A673 (cell line): Measurements from ENCODE around the gene ZFR. TPM values are rescaled to one million over a fixed set of nuclear protein-coding genes. Genes with fewer than 3 reads are reported as not detected.

Experiments used
- BruUV-seq: library from RNA; stranded (reverse); fragments of 400-500 nt; replicated peaks from 2 replicates; lab custom pipeline; 2021; lab: Mats Ljungman, UMichigan
- CTCF ChIA-PET: fragments of 300-600 bp; sonication (Branson Sonifier 250); formaldehyde crosslinking; loops from one replicate; lab custom pipeline; 2022; ENCODE audit warnings: antibody characterized with exemption; lab: Charles Lee
- POLR2A ChIA-PET: fragments of 300-600 bp; sonication (Branson Sonifier 250); formaldehyde crosslinking; loops from one replicate; lab custom pipeline; 2022; ENCODE audit warnings: antibody characterized with exemption; ENCODE audit not compliant: low non-redundant PET; lab: Charles Lee
- DNase-seq: peaks from one replicate; pipeline ENCODE4 v3.0.0-alpha.2; 2015; ENCODE audit warnings: low spot score
- H3K27ac ChIP-seq: fragments of 200-600 bp; sonication (generic); 2 replicates; pipeline ENCODE4 v1.5.1; 2016; ENCODE audit warnings: mixed run types, low read depth, mild to moderate bottlenecking, mixed read lengths, antibody characterized with exemption, low read length; ENCODE audit not compliant: poor library complexity, severe bottlenecking
- H3K27me3 ChIP-seq: fragments of 200-600 bp; sonication (generic); replicated peaks from 2 replicates; pipeline ENCODE4 v1.6.1; 2017; ENCODE audit warnings: mixed run types, low read depth, mild to moderate bottlenecking, mixed read lengths, antibody characterized with exemption, low read length; ENCODE audit not compliant: insufficient read depth, poor library complexity
- H3K36me3 ChIP-seq: fragments of 200-600 bp; sonication (generic); 2 replicates; pipeline ENCODE4 v1.6.1; 2016; ENCODE audit warnings: mixed run types, mild to moderate bottlenecking, mixed read lengths, antibody characterized with exemption, low read length; ENCODE audit not compliant: insufficient read depth, poor library complexity, severe bottlenecking
- H3K4me1 ChIP-seq: fragments of 200-600 bp; sonication (generic); 2 replicates; pipeline ENCODE4 v1.6.1; 2017; ENCODE audit warnings: mixed run types, mild to moderate bottlenecking, mixed read lengths, antibody characterized with exemption, low read length; ENCODE audit not compliant: insufficient read depth, poor library complexity, severe bottlenecking
- H3K4me3 ChIP-seq: fragments of 200-600 bp; sonication (generic); 2 replicates; pipeline ENCODE4 v1.5.1; 2016; ENCODE audit warnings: low read depth, mixed run types, mild to moderate bottlenecking, mixed read lengths, low read length; ENCODE audit not compliant: poor library complexity, severe bottlenecking
- H3K9me3 ChIP-seq: fragments of 200-600 bp; sonication (generic); 2 replicates; pipeline ENCODE4 v1.6.1; 2016; ENCODE audit warnings: mixed run types, low read depth, mild to moderate bottlenecking, mixed read lengths, antibody characterized with exemption, low read length; ENCODE audit not compliant: poor library complexity, severe bottlenecking
- EZH2 ChIP-seq: fragments of 200-600 bp; sonication (generic); IDR thresholded peaks from 2 replicates; pipeline ENCODE4 v1.6.1; 2017; ENCODE audit warnings: borderline replicate concordance, low read depth, mild to moderate bottlenecking, mixed read lengths, antibody characterized with exemption, low read length; ENCODE audit not compliant: poor library complexity, severe bottlenecking
- intact Hi-C: fragments of 100-400 bp; cut with micrococcal nuclease; formaldehyde crosslinking; loops from one replicate; pipeline ENCODE4 v1.10.0; 2022; ENCODE audit not compliant: unreplicated experiment
- total RNA-seq: library from RNA; stranded (reverse); gene quantifications from 2 replicates; pipeline ENCODE4 v1.2.3, GENCODE V29; 2021
- TF ChIP-seq, protein P1 (sequence below): fragments of 300-800, 200-600 bp; sonication (generic); conservative IDR thresholded peaks from 2 replicates; pipeline ENCODE4 v1.5.1; 2017; ENCODE audit warnings: low read depth, mild to moderate bottlenecking, antibody characterized with exemption, low read length, moderate library complexity, mixed read lengths

Gene ZFR
- total RNA-seq, 1 experiment from 2014 or later = 110 TPM

GRCh38 chr5:32428426-32428825 lies 16.1 kb downstream of the ZFR start:
- H3K4me3 ChIP-seq = no peak overlapping the region
- no TSS peak for BruUV-seq
- intact Hi-C loops = no loop called here
- CTCF ChIA-PET = no interaction called here
- H3K27me3 ChIP-seq = no peaks in the 10 kb centered on the region
- no peaks in the 10 kb centered on the region for H3K4me1 ChIP-seq
- H3K9me3 ChIP-seq = peaks cover 19% of the 10 kb centered on the region
- H3K36me3 ChIP-seq = peaks cover 29% of the 10 kb centered on the region
- no peak overlapping the region for H3K27ac ChIP-seq
- POLR2A ChIA-PET = no interaction called here
- DNase-seq = no peak
- TF ChIP-seq, protein P1, sequence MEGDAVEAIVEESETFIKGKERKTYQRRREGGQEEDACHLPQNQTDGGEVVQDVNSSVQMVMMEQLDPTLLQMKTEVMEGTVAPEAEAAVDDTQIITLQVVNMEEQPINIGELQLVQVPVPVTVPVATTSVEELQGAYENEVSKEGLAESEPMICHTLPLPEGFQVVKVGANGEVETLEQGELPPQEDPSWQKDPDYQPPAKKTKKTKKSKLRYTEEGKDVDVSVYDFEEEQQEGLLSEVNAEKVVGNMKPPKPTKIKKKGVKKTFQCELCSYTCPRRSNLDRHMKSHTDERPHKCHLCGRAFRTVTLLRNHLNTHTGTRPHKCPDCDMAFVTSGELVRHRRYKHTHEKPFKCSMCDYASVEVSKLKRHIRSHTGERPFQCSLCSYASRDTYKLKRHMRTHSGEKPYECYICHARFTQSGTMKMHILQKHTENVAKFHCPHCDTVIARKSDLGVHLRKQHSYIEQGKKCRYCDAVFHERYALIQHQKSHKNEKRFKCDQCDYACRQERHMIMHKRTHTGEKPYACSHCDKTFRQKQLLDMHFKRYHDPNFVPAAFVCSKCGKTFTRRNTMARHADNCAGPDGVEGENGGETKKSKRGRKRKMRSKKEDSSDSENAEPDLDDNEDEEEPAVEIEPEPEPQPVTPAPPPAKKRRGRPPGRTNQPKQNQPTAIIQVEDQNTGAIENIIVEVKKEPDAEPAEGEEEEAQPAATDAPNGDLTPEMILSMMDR = no peak
- no peak for TF ChIP-seq EZH2

- ChIA-PET CTCF (no interaction called here), POLR2A (no interaction called here)
- Histone ChIP-seq H3K27me3 (no peaks in the 10 kb centered on the region), H3K4me1 (no peaks in the 10 kb centered on the region), H3K4me3 (no peak overlapping the region), H3K36me3 (peaks cover 29% of the 10 kb centered on the region), H3K27ac (no peak overlapping the region), H3K9me3 (peaks cover 19% of the 10 kb centered on the region)
- no peak for TF ChIP-seq EZH2
- TF ChIP-seq, protein P1 = no peak
- DNase-seq = no peak
- no TSS peak for BruUV-seq
- intact Hi-C loops = no loop called here
These were observed 17.9 kb downstream of the ZFR start for GRCh38 chr5:32426440-32427151.

DNA sequence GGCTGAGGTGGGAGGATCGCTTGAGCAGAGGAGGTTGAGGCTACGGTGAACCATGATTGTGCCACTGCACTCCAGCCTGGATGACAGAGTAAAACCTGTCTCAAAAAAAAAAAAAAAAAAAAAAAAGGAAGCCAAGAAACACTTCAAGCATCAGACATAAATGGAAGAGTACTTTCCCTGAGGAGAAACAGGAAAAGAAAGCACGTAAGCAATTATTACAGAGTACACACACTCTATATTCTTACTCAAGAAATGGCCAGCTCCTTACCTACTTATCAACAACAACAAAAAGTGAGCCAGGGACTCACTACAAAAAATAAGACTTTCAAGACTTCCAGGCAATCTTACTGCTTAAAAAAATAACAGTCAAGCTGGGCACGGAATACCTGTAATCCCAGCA lies 21.8 kb downstream of the ZFR start:
- ChIA-PET POLR2A (no interaction called here), CTCF (no interaction called here)
- Histone ChIP-seq H3K27me3 (no peaks in the 10 kb centered on the region), H3K4me3 (no peak overlapping the region), H3K36me3 (peaks cover 23% of the 10 kb centered on the region), H3K27ac (no peak overlapping the region), H3K4me1 (no peaks in the 10 kb centered on the region), H3K9me3 (peaks cover 19% of the 10 kb centered on the region)
- no peak for DNase-seq
- BruUV-seq = no TSS peak
- TF ChIP-seq, protein P1 = no peak
- TF ChIP-seq EZH2 = no peak
- intact Hi-C loops = no loop called here
